ENCODE measurements around the gene FBN2. TPM values are rescaled to one million over a fixed set of nuclear protein-coding genes. Genes with fewer than 3 reads are reported as not detected.

FBN2 gene
- total and polyA plus RNA-seq, 5 experiments from 2014 or later, result 0.05 to 0.08 TPM; not detected in 3

GRCh38 chr5:128208436-128208835, 329.6 kb downstream of the FBN2 start:
- H3K27ac Mint-ChIP-seq, result no peak overlapping the region
- no peak for ATAC-seq
- H3K9me3 Mint-ChIP-seq, result no peaks in the 10 kb centered on the region
- POLR2A ChIA-PET, result no interaction called here
- peaks cover 3 to 18% (median 10%) of the 10 kb centered on the region in 5 donors for H3K27me3 Mint-ChIP-seq
- DNase-seq, result no peak
- H3K4me3 Mint-ChIP-seq, result no peak overlapping the region
- no peaks in the 10 kb centered on the region for H3K36me3 Mint-ChIP-seq
- peaks cover 0 to 2% (median under 1%) of the 10 kb centered on the region in 4 donors for H3K4me1 Mint-ChIP-seq
